ENCODE data around the gene ADRB2.

The ADRB2 gene

GRCh38 chr5:148856009-148856367, 29.6 kb downstream of the ADRB2 start:
- no peak for TF ChIP-seq EZH2phosphoT487 (IDR thresholded peaks at IDR 0.05; ENCODE audit: borderline replicate concordance, low read length)
- TF ChIP-seq CTCF (IDR thresholded peaks at IDR 0.05; ENCODE audit: low read depth, low read length, poor library complexity, severe bottlenecking), result no peak

GRCh38 chr5:148856424-148856823, 30.0 kb downstream of the ADRB2 start:
- Histone ChIP-seq H3K79me2 (ENCODE audit: control insufficient read depth, low read length) (no peaks in the 10 kb centered on the region), H3K27me3 (ENCODE audit: control insufficient read depth, low read length) (no peaks in the 10 kb centered on the region; the same call in 1 of the 2 replicates), H3K4me3 (ENCODE audit: low read length) (no peak overlapping the region), H3K27ac (ENCODE audit: low read depth, low read length) (no peak overlapping the region), H3K9me3 (ENCODE audit: control insufficient read depth, insufficient read depth, low read length) (no peaks in the 10 kb centered on the region), H3F3A (ENCODE audit: control insufficient read depth, insufficient read depth) (no peaks in the 10 kb centered on the region), H3K4me1 (ENCODE audit: control insufficient read depth, low read length) (no peaks in the 10 kb centered on the region), H4K20me1 (ENCODE audit: control insufficient read depth, insufficient read depth, low read depth, low read length) (no peaks in the 10 kb centered on the region), H3K9me2 (replicated peaks; ENCODE audit: control insufficient read depth, low read length) (no peaks in the 10 kb centered on the region), H3K4me2 (ENCODE audit: low read length) (no peak overlapping the region), H3K36me3 (ENCODE audit: control insufficient read depth, low read length) (no peaks in the 10 kb centered on the region)
- TF ChIP-seq CTCF (IDR thresholded peaks at IDR 0.05; ENCODE audit: low read depth, low read length, poor library complexity, severe bottlenecking), result no peak
- no peak for TF ChIP-seq EZH2phosphoT487 (IDR thresholded peaks at IDR 0.05; ENCODE audit: borderline replicate concordance, low read length)

More at GRCh38 chr5:148856009-148856367, 29.6 kb downstream of the ADRB2 start:
- Histone ChIP-seq H3K79me2 (ENCODE audit: control insufficient read depth, low read length) (no peaks in the 10 kb centered on the region), H3K27me3 (ENCODE audit: control insufficient read depth, low read length) (no peaks in the 10 kb centered on the region; the same call in 1 of the 2 replicates), H3K9me2 (replicated peaks; ENCODE audit: control insufficient read depth, low read length) (no peaks in the 10 kb centered on the region), H3K4me1 (ENCODE audit: control insufficient read depth, low read length) (no peaks in the 10 kb centered on the region), H3K27ac (ENCODE audit: low read depth, low read length) (no peak overlapping the region), H3K4me3 (ENCODE audit: low read length) (no peak overlapping the region), H3F3A (ENCODE audit: control insufficient read depth, insufficient read depth) (no peaks in the 10 kb centered on the region), H3K9me3 (ENCODE audit: control insufficient read depth, insufficient read depth, low read length) (no peaks in the 10 kb centered on the region), H4K20me1 (ENCODE audit: control insufficient read depth, insufficient read depth, low read depth, low read length) (no peaks in the 10 kb centered on the region), H3K4me2 (ENCODE audit: low read length) (no peak overlapping the region), H3K36me3 (ENCODE audit: control insufficient read depth, low read length) (no peaks in the 10 kb centered on the region)

- H3K79me2 ChIP-seq (ENCODE audit: control insufficient read depth, low read length), result no peaks in the 10 kb centered on the region
- no peaks in the 10 kb centered on the region for H4K20me1 ChIP-seq (ENCODE audit: control insufficient read depth, insufficient read depth, low read depth, low read length)
- H3K27ac ChIP-seq (ENCODE audit: low read depth, low read length), result no peak overlapping the region
- H3K36me3 ChIP-seq (ENCODE audit: control insufficient read depth, low read length), result no peaks in the 10 kb centered on the region
- H3K4me2 ChIP-seq (ENCODE audit: low read length), result no peak overlapping the region
- H3K4me1 ChIP-seq (ENCODE audit: control insufficient read depth, low read length), result no peaks in the 10 kb centered on the region
- H3K4me3 ChIP-seq (ENCODE audit: low read length), result no peak overlapping the region
- no peaks in the 10 kb centered on the region; the same call in 1 of the 2 replicates for H3K27me3 ChIP-seq (ENCODE audit: control insufficient read depth, low read length)
- TF ChIP-seq CTCF (IDR thresholded peaks at IDR 0.05; ENCODE audit: low read depth, low read length, poor library complexity, severe bottlenecking) (no peak), EZH2phosphoT487 (IDR thresholded peaks at IDR 0.05; ENCODE audit: borderline replicate concordance, low read length) (no peak)
- no peaks in the 10 kb centered on the region for H3K9me3 ChIP-seq (ENCODE audit: control insufficient read depth, insufficient read depth, low read length)
- H3F3A ChIP-seq (ENCODE audit: control insufficient read depth, insufficient read depth), result no peaks in the 10 kb centered on the region
- no peaks in the 10 kb centered on the region for H3K9me2 ChIP-seq (replicated peaks; ENCODE audit: control insufficient read depth, low read length)
Observed at GRCh38 chr5:148857474-148857873, 31.1 kb downstream of the ADRB2 start.
